ENCODE measurements around the gene MLYCD. TPM values are rescaled to one million over a fixed set of nuclear protein-coding genes. Genes with fewer than 3 reads are reported as not detected.
A peak's percentile ranks its signal among the peaks of the same experiment; 100 is the strongest.

MLYCD gene
- total RNA-seq, 6 experiments from 2014 or later: 6.6 to 15.6 (median 11.3) TPM

GRCh38 chr16:83971165-83972130 lies 72.5 kb downstream of the MLYCD start:
- no peak overlapping the region for H3K4me3 ChIP-seq
- H3K36me3 ChIP-seq: peaks cover 0 to under 1% (median 0%) of the 10 kb centered on the region in 4 donors
- WGBS (ENCODE audit: insufficient coverage, low coverage, low lambda C conversion rate, missing lambda C conversion rate): 20% methylated on average over 10 of the region's 27 CpGs
- H3K9me3 ChIP-seq: no peaks in the 10 kb centered on the region
- TF ChIP-seq POLR2A (IDR thresholded peaks at IDR 0.05) (no peak), CTCF (IDR thresholded peaks at IDR 0.05) (no peak)
- ATAC-seq (peak; percentile 56 to 73 (median 72)), DNase-seq (peak in 2 of 3 donors; percentile 68 to 77)
- peaks cover 0 to 4% (median 0%) of the 10 kb centered on the region in 4 donors for H3K4me1 ChIP-seq
- intact Hi-C loops (cut with DNase I): no loop called here
- H3K27me3 ChIP-seq: no peaks in the 10 kb centered on the region
- peak overlapping the region in 1 of 3 donors; percentile 33 for H3K27ac ChIP-seq

GRCh38 chr16:83972256-83973008 lies 73.5 kb downstream of the MLYCD start:
- no peak overlapping the region for H3K4me3 ChIP-seq
- peak in 1 of 3 donors; percentile 23 for DNase-seq
- H3K36me3 ChIP-seq: no peaks in the 10 kb centered on the region
- TF ChIP-seq POLR2A (IDR thresholded peaks at IDR 0.05) (no peak), CTCF (IDR thresholded peaks at IDR 0.05) (no peak)
- H3K27ac ChIP-seq: no peak overlapping the region
- H3K9me3 ChIP-seq: no peaks in the 10 kb centered on the region
- intact Hi-C loops (cut with DNase I): no loop called here
- no peak for ATAC-seq
- H3K4me1 ChIP-seq: peaks cover 0 to 4% (median 0%) of the 10 kb centered on the region in 4 donors
- H3K27me3 ChIP-seq: no peaks in the 10 kb centered on the region
- 70% methylated on average over 11 of the region's 19 CpGs for WGBS (ENCODE audit: insufficient coverage, low coverage, low lambda C conversion rate, missing lambda C conversion rate)

- no peak for ATAC-seq
- intact Hi-C loops (cut with DNase I): no loop called here
- H3K36me3 ChIP-seq: no peaks in the 10 kb centered on the region
- peak in 1 of 3 donors; percentile 46 for DNase-seq
- no peak overlapping the region for H3K27ac ChIP-seq
- no peaks in the 10 kb centered on the region for H3K9me3 ChIP-seq
- WGBS (ENCODE audit: insufficient coverage, low coverage, low lambda C conversion rate, missing lambda C conversion rate): 92% methylated on average over 2 of the region's 10 CpGs
- H3K4me3 ChIP-seq: no peak overlapping the region
- peaks cover 0 to 4% (median 0%) of the 10 kb centered on the region in 4 donors for H3K4me1 ChIP-seq
- H3K27me3 ChIP-seq: no peaks in the 10 kb centered on the region
- TF ChIP-seq CTCF (IDR thresholded peaks at IDR 0.05): no peak
Observed at GRCh38 chr16:83973077-83973476, 74.2 kb downstream of the MLYCD start.

- WGBS (ENCODE audit: insufficient coverage, low coverage, low lambda C conversion rate, missing lambda C conversion rate): 88% methylated on average over 3 of the region's 22 CpGs
- TF ChIP-seq POLR2A (IDR thresholded peaks at IDR 0.05) (no peak), CTCF (IDR thresholded peaks at IDR 0.05) (no peak)
- Histone ChIP-seq H3K27me3 (no peaks in the 10 kb centered on the region), H3K36me3 (peaks cover 0 to 7% (median 0%) of the 10 kb centered on the region in 4 donors), H3K9me3 (no peaks in the 10 kb centered on the region), H3K27ac (no peak overlapping the region), H3K4me3 (no peak overlapping the region), H3K4me1 (peaks cover 0 to 4% (median 0%) of the 10 kb centered on the region in 4 donors)
- DNase-seq (peak in 1 of 3 donors; percentile 43), ATAC-seq (no peak)
- intact Hi-C loops (cut with DNase I): no loop called here
Observed at GRCh38 chr16:83973581-83974385, 74.9 kb downstream of the MLYCD start.

All from right lobe of liver (tissue), 6 donors.